Stimulated activated CD8-positive, alpha-beta memory T cell treated with anti-CD3 and anti-CD28 coated beads, Interleukin-2, amount 100 ng/mL, for 48 hours (primary cell): ENCODE results near the gene NDC1.
"Not testable (repeated sequence)": the region's sequence is repeated elsewhere in the genome, so short reads cannot be mapped to it uniquely, and the experiment has no call there.

ENCODE experiments used
- DNase-seq, 2 donors: peaks; one replicate each; pipeline ENCODE4 v3.0.0-alpha.2; 2020; ENCODE audit warnings: low read depth in 2 of 2

NDC1 gene

GRCh38 chr1:53766194-53766742 is 71.8 kb downstream of the NDC1 start:
- DNase-seq = no peak

DNA sequence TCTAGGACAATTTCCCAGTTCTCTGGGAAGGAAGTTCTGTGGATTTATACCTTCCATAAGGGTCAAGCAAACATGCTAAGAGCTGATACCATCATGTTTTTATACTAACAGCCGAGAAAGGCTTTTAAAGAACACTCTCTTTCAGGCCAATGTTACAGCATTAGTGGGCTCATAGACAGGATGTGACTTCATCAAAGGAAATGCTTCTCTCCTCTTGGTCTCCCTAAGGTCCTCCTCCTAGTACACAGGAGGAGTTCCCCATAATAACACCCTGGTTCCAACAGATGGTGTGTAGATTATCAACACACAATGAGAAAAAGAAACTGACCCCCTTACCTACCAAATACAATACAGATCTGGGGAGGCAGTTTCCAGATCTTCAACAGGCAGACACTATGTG is 72.4 kb downstream of the NDC1 start:
- DNase-seq = no peak

- DNase-seq = no peak
Measured at GRCh38 chr1:53763911-53764310, 74.2 kb downstream of the NDC1 start.

- DNase-seq = no peak
Measured at GRCh38 chr1:53763461-53763860, 74.6 kb downstream of the NDC1 start.

- DNase-seq = not testable (repeated sequence)
Measured at GRCh38 chr1:53760497-53760896, 77.6 kb downstream of the NDC1 start.

GRCh38 chr1:53755874-53756273 is 82.2 kb downstream of the NDC1 start:
- no peak for DNase-seq

- peak in 1 of 2 donors; percentile 9 for DNase-seq
Measured at GRCh38 chr1:53754484-53755312, 83.4 kb downstream of the NDC1 start.

GRCh38 chr1:53752281-53752680 is 85.8 kb downstream of the NDC1 start:
- no peak for DNase-seq

DNA sequence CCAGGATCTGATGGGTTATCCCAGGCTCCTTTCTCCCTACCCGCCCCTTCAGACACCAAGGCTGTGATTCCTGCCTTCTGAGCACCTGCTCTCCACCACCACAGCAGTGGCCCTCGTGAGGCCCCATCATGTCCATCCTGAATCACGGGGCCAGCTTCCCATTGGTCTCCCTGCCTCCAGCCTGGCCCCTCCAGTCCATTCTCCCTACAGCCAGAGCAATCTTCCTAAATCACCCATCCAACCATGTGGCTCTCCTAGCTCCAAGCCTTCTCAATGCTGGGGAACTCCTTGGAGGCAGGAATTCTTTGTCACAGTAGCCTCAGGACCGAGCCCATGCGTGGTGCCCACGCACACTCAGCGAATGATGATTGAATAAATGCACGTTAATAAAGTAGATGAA is 90.3 kb downstream of the NDC1 start:
- DNase-seq = no peak

- DNase-seq = no peak
Measured at GRCh38 chr1:53740621-53741105, 97.4 kb downstream of the NDC1 start.

GRCh38 chr1:53739109-53739681 is 98.9 kb downstream of the NDC1 start, which contains the start of gene GLIS1:
GLIS1 (minus strand) TSS chr1:53739164; CDS start chr1:53738064, 1,100 bp downstream.
- DNase-seq = peak; percentile 58 to 67

DNA sequence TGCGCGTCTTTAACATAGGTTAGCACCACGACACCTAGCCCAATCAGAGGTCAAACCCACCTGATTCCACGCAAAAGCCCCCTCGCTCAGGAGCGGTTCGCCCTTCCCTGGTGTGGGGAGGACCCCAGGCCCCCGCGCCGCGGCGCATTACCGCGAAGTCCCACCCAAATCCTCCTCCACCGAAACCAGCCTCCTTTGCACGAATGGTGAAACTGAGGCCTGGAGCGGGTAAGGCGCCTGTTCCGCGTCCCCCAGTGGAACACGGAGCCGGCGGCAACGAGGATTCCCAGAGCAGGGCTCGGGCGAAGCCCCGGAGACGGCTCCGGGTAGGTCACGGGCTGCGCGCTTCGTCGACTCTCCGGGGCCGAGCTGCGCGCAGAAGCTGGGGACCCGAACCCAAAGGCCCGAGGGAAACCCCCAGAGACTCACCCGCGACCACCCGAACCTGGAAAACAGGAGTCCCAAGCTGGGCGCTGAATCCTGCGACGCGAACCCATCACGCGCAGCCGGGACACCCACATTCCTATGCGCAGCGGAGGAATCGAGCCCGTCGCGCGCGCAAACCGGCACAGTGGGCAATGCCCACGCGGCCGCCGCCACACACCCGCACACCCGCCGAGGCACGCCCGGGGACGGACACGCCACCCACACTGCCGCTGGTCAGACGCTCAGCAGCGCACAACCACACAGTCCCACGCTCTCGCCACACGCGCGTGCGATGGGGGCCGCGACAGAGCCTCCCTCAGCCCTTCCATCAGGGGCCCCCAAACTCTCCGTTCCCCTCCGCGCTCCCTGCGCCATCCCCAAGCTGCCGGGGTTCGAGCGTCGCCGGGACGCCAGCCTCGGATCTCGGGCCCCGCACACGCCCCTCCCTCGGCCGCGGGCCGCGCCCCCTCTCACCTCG is 99.6 kb downstream of the NDC1 start:
- no peak for DNase-seq

GRCh38 chr1:53737648-53738204 is 100.4 kb downstream of the NDC1 start:
- DNase-seq = no peak

DNA sequence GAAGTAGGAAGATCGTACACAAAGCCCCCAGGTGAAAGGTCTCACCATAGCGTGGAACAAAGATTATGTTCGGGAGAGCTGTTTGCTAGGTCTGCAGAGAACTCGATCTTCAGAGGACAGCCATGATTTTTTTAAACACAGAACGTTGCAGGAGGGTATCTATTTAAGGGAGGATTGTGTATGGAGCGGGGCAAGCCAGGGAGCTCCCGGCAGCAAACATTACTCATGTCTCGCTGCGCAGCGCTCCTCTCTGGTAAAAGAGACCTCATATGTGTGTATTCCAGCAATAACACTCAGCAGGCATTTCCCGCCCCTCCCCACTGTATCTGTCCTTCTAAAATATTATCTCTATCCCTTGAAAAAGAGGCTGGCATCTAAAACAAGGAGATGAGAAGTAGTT is 101.8 kb downstream of the NDC1 start:
- no peak for DNase-seq

DNA sequence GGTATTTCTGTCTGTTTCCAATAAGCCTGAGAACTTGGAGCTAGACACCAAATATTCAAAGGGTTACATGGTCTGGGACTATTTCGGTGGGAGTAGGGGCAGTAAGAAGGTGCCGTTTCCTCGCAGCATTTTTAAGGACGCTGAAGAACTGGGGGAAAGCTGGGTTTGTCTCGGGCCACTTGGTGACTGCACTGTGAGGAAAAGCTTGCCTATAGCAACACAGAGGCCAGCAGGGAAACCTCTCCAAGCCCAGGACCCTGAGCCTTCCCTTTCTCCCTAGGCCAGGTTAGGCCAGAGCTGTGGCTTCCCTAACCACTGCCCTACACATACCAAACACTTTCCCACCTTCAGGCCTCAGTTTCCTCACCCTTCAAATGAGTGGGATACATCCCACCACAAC is 102.4 kb downstream of the NDC1 start:
- no peak for DNase-seq

DNA sequence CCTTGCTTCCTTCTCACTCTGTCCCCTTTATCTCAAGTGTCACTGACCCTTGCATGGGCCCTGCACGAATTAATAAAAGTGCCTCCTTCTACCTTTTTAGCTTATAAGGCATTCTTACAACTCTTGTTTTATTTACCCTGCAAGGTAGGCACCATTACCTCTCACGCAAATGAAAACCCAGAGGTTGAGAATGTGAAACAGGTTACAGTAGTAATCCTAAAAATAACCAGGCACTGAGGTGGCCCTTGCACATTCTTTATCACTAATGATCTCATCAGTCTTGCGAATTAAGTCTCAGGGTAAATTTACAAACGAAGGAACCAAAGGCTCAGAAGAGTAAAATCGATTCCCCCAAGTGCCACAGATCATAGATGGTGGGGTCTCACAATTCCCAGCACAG is 102.8 kb downstream of the NDC1 start:
- no peak for DNase-seq

DNA sequence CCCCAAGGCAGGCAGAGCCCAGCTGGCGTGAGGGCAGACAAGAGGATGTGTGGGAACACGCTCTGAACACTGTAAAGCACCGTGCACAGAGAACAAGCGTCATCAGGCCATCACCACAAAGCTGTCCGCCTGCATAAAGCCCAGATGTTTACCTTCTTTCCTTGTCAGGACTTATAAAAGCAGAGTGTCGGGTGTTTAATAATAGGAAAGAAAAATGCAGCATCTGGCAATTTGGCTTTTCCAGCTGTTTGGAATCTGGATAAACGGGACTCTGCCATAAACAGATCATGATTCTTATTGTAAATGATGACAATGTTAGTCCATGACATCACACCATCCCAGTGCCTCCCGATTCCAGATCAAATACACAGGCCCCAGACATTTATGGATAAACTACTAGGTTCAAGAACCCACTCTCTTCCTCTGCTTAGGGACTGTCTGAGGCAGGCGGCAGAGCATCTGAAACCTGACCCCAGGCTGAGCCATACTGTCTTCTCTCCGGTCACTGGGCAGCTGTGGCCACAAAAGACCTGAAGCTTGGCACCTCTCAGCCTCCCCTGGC is 103.4 kb downstream of the NDC1 start:
- no peak for DNase-seq

DNA sequence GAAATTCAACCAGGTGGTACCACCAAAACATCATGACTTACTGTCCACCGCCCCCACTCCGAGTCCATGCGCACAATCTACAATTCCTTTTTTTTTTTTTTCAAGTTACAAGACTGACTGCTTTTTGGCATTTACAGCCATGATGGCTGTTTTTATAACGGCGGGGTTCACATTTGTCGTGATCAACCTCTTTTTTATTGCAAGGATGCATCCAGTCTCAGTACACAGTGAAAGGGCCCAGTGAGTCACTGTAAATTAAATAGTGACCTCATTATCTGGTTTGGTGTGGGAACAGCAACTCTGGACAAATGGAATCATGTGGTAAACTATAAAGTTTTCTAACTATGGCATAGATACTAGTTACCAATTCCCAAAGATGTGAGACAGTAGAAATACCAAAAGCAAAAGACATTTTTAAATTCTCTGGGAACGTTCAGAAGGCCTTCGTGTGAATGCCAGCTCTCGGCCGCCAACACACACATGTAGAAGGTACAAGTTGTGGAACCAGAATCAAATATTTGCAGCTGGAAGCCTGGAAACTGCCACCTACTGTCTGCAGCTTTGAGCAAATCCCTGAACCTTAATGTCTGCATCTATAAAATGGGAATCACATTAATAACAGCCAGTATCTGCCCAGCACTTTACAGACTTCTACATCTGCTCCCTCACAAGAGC is 104.0 kb downstream of the NDC1 start:
- no peak for DNase-seq

GRCh38 chr1:53733447-53733931 is 104.6 kb downstream of the NDC1 start:
- DNase-seq = no peak

GRCh38 chr1:53732912-53733317 is 105.2 kb downstream of the NDC1 start:
- no peak for DNase-seq
